Caki2 (cell line): ENCODE results near the gene JPH2. TPM values are rescaled to one million over a fixed set of nuclear protein-coding genes. Genes with fewer than 3 reads are reported as not detected.
"Not testable (repeated sequence)": the region's sequence is repeated elsewhere in the genome, so short reads cannot be mapped to it uniquely, and the experiment has no call there.

Experiments used
- DNase-seq: peaks from one replicate; pipeline ENCODE4 v3.0.0-alpha.2; 2015; ENCODE audit warnings: low read depth
- in situ Hi-C: cut with HindIII; loops from 2 replicates; pipeline ENCODE4 v1.10.0; 2016; ENCODE audit warnings: low sequenced_read_pairs, low pct_unique_long_range_greater_than_20kb, mixed read lengths
- total RNA-seq: library from RNA; depleted of rRNA; stranded (reverse); fragments of >200 nt; shearing (Covaris generic); gene quantifications from 2 replicates; pipeline ENCODE4 v1.2.3, GENCODE V29; 2014; ENCODE audit warnings: low replicate concordance

JPH2 gene
- total RNA-seq, 1 experiment from 2014 or later = 0.57 TPM

DNA sequence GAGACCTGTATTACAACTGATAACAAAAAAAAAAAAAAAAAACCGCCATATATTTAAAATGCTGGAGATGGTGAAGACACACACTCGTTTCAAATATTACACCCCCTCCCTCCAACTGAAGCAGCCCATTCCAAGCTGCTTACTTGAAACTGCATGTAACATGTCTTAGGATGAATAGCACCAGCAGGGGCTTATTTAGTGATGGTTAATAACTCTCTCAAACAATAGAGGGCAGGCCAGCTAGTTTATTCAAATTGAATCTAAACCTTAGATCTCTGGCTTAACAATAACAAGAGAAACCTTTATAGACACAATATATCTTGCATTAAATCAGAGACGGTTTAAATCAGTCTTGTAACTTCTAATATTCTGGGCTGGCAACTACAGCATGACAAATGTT is 9.3 kb upstream of the JPH2 start:
- in situ Hi-C loops = loop anchor here (10.0 kb wide), 1 partner anchor 71 kb away; no protein-coding TSS in a partner anchor
- DNase-seq = no peak

DNA sequence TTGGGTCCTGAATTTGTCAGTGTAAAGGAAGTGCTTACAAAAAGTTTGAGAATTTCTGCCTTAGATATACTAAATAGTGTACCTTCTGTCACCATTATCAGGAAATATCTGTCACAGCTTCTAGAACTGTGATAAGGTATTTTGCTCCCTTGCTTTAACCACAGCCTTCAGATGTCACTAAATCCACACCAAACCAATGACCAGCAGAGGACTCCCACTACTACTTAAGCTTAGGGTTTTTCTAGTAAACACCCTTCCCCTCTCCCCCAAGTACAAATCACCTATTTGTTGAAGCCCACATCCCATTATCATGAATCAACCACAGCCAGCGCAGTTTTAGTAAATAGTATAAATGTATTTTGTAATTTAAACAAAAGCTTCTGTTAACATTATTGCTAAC is 8.6 kb upstream of the JPH2 start:
- in situ Hi-C loops = loop anchor here (10.0 kb wide), 1 partner anchor 71 kb away; no protein-coding TSS in a partner anchor
- DNase-seq = no peak

DNA sequence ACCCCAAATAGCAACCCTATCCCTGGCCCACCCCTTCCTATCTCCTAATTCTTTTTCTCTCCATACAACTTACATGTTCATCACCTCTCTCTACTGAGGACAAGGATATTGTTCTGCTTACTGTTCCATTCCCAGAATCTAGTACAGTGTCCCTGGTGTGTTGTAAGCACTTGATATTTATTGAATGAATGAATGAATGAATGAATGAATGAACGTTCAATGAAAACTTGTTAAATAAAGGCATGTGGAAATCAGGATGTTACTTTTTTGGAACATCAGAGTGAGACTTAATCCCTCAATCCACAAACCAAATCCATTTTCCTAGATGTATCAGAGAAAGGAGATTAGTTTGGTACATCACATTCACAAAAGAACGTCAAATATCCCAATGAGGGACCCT is 6.8 kb upstream of the JPH2 start:
- DNase-seq = no peak
- in situ Hi-C loops = loop anchor here (10.0 kb wide), 1 partner anchor 69 kb away; no protein-coding TSS in a partner anchor

DNA sequence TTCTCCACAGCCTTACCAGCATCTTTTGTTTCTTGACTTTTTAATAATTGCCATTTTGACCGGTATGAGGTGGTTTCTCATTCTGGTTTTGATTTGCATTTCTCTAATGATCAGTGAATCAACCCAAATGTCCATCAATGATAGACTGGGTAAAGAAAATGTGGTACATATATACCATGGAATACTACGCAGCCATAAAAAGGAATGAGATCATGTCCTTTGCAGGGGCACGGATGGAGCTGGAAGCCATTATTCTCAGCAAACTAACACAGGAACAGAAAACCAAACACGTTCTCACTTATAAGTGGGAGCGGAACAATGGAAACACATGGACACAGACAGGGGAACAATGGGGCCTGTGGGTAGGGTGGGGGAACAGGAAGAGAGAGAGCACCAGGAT is 4.7 kb upstream of the JPH2 start:
- not testable (repeated sequence) for DNase-seq
- in situ Hi-C loops = loop anchor here (10.0 kb wide), 1 partner anchor 67 kb away; no protein-coding TSS in a partner anchor

DNA sequence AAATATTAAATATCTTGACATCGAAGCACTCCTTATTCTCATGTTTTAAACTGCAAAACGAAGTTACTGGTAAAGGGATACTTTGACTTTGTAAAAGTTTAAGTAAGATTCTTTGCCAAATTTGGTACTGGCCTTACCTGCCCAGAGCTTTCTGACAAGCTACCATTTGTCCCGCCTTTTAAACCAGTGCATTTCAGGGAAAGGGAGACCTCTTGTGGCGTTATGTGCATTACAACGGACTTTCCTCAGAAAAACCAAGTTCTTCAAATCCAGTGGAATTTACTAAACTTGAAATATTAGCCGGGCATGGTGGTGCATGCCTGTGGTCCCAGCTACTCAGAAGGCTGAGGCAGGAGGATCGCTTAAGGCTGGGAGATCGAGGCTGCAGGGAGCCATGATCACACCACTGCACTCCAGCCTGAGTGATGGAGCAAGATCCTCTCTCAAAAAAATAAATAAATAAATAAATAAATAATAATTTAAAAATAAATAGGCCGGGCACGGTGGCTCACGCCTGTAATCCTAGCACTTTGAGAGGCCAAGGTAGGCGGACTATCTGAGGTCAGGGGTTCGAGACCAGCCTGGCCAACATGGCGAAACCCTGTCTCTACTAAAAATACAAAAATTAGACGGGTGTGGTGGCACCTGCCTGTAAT is 3.3 kb upstream of the JPH2 start:
- in situ Hi-C loops = loop anchor here (10.0 kb wide), 1 partner anchor 66 kb away; no protein-coding TSS in a partner anchor
- DNase-seq = peak; percentile 55

DNA sequence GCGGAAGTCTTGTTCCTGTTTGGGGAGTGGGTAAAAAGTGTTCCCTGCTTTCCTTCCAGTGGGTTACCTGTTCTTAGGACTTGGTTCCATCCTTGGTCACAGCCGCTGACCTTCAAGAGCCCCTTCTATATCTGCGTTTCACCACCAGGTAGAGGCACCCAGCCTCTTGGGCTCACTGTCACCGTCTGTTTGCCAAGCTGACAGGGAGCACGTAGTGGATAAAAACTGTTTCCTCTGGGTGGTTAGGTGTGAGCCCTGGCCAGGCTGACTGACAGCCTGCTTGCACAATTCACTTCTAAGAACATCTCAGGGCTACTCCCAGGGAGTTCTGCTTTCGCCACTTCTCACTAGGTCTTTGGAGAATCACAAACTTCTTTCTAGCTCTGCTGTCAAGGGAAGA is 1.8 kb upstream of the JPH2 start:
- in situ Hi-C loops = no loop called here
- DNase-seq = no peak

DNA sequence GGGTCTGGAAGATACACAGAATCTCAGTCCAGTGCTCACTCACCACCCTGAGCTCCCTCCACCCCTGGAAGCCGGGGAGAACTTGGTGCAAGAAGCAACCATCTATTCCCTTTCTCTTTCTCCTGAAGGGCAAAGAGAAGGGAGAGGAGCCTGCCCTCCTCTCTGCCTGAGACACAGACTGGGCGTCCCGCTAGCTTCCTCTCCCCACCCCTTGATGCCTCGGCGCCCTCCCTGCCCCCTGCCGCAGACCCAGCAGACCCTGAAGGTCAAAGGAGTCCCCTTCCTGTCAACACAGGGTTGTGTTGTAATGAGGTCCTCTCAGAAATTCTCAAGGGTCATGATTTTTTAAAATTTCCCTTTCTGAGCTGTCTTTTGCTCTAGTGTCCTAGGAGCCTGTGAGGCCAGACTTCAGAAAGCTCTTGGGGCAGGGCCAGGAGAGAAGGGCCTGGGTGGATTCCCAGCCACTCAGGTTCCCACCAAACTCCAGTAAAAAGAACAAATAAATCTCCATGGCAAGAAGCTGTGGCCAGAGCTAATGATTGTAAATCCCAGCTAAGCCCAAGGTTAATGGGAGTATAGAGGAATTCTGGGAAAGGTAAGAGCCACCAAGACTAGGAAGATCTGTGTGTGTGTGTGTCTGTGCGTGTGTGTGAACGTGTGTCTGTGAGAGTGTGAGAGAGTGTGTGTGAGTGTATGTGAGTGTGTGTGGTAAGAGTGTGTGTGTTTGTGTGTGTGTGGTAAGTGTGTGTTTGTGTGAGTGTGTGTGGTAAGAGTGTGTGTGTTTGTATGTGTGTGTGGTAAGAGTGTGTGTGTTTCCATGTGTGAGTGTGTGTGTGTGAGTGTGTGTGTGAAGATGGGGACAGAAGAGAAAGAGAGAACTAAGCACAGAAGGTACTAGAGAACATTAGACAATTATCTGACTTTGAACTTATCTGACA is 1.1 kb upstream of the JPH2 start:
- in situ Hi-C loops = no loop called here
- no peak for DNase-seq

DNA sequence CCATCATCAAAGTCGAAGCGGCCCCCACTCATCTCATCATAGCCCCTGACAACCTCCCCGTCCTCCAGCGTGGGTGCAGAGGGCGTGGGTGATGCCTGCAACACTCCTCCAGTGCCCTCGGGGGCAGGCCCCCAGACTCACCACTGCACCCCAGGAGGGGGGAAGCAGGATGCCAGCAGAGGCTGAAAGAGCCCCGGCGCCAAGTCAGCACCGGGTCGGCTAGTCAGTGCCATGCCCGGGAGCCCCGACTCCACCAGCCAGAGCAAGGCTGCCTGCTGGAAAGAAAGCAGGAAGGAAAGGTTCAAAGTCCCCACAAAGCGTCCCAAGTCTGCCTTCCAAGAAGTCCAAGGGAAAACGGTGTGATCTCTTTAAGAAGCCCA is 324 bp downstream of the JPH2 start:
- DNase-seq = no peak
- in situ Hi-C loops = no loop called here

DNA sequence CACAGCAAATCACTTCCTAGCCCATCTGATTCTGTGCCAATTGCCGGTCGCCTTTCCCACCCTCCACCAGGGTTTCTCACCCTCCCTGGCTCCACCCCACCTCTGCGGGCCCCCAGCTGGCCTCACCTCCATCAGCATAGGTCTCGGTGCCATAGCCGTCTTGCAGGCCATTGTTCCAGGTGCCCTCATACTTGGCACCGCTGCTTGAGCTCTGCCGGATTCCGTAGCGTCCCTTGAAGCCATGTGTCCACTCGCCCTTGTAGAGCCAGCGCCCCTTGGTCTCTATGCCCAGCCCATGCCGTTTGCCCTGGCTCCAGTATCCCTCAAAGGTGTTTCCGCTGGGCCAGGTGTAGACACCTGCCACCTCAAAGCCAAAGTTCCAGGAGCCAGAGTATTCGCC is 787 bp downstream of the JPH2 start:
- in situ Hi-C loops = no loop called here
- no peak for DNase-seq

DNA sequence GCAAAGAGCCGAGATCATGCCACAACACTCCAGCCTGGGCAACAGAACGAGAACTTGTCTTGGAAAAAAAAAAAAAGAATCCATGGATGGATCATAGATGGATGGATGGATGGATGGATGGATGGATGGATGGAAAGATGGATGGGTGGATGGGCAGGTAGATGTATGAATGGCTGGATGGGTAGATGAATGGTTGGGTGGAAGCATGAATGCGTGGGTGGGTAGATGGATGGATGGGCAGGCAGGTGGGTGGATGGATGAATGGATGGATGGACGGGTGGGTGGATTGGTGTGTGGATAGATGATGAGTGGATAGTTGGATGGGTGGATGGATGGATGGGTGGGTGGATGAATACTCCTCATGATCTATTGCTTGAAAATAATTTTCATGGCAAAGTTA is 1.4 kb downstream of the JPH2 start:
- no peak for DNase-seq
- in situ Hi-C loops = no loop called here

DNA sequence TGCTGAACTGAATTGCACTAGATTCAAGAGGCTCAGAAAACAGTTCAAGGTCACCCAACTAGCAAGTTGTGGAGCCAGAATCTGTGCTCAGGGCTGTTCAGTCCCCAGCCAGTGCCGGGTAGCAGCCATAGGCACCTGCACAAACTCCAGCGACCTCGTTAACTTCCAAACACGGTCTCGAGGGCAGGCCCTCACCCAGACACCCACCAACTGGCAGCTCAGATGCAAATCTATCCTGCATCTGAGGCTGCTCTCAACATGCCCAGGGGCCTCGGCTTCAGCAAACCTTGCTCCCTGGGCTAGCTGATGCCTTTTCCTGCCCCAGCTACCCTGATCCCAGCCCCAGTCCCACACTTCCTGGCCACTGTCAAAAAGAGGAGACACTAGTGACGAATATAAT is 3.7 kb downstream of the JPH2 start:
- DNase-seq = no peak
- in situ Hi-C loops = no loop called here

DNA sequence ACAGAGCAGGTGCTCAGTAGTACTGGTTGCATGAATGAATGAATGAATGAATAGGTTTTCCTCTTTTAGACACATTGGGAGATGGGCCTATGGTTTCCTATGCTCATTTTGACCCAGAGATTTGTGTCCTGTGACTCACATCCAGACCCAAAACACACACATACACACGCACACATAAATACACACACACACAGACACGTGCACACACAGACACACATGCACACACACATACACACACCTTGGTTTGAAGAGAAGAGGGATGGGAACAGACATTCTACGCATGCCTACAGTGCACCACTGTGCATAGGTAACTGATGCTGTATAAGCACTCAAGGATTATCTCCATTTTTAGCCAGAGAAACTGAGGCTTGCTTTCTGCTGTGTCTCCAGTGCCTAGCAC is 4.1 kb downstream of the JPH2 start:
- in situ Hi-C loops = no loop called here

DNA sequence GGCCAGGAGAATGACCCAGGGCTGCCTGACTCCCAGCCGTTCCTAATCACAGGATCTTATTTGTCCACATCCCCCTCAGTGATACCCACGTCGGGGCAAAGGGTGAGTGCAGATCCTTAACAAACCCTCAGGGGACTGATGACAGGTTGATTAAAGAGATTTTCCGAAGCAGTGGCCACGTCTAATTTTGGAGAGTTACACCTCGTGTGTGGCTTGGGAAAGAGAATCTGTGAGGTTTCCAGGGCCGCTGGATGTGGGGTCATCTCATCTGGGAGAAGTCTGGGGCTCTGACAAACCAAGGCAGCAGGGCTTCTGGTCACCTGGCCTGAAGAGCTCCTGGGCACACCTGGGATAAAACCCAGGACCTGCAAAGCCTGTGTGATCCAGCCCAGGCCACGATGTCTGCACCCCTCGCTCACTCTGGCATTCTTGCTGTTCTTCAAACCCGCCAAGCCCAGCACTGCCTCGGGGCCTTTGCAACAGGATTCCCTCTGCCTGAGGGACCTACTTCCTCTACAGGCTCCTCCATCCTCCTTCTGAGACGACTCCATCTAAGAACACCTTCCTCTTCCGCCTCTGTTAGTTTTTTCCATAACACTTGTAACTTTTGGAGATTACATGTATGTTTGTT is 4.7 kb downstream of the JPH2 start:
- DNase-seq = no peak
- in situ Hi-C loops = no loop called here

More for the DNA sequence above, 4.1 kb downstream of the JPH2 start:
- DNase-seq = no peak

DNA sequence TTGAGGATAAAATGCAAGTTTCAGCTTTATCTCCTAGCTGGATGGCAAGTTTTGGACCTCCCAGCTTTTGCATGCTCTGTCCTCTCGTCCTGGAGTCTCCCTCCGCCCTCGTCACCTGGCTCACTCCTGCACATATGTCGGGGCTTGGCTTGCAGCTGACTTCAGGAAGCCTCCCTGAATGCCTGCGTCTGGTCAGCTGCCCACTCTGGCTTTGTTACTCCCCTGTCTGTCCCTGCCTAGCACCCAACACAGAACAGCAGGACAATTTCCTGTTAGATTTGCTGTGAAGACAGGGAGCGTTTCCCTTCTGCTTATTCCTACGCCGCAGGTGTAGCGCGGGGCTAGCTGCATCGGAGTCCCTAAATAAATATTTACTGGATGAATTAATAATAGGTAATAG is 5.4 kb downstream of the JPH2 start:
- no peak for DNase-seq
- in situ Hi-C loops = no loop called here

DNA sequence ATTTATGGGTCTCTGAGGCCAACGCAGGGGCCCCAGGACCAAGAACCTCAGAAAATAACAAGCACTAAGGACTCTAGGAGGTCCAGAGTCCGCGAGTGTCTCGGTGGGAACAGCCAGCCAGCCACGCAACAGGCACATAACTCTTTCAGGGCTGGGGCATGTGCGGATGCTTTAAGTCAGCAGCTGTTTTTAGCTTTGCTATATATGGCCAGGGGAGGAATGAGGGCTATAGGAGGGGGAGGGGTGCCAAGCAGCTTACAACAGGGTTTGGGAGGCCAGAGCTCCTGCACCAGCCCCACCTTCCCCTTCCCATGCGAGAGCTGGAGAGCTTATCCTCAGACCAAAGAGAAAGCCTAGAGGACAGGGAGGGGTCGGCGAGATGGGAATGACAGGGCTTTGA is 6.2 kb downstream of the JPH2 start:
- in situ Hi-C loops = no loop called here
- no peak for DNase-seq

DNA sequence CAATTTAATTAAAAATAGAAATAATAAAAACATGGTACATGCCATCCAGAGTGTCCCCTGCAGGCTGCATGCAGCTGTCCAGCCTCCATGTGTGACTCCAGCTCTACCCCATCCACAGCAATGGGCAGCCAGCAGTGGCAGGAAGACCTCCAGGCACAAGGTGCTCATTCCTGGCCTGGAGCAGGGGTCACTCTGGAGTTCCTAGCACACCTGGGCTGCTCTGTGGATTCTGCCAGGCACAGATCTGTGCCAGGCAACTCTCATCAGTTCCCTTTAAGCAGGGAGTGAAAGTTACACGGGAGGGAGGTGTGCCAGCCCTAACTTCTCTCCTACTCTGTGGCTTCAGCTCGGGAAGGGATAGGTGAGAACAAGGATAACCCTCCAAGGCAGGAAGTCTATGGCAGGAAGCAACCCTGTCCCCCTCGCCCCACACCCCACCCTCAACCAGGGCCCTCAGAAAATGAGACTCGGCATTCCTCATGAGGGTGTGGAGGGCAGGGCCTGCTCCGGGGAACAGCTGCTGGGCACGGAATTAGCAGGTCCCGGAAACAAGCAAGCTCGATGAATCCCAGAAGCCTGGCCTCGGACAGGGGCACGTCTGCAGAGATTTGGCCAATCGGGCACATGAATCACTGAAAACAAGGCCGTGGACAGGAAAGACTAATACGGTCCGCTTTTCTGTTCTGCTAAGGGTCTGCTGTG is 10.0 kb downstream of the JPH2 start:
- in situ Hi-C loops = no loop called here
- no peak for DNase-seq

DNA sequence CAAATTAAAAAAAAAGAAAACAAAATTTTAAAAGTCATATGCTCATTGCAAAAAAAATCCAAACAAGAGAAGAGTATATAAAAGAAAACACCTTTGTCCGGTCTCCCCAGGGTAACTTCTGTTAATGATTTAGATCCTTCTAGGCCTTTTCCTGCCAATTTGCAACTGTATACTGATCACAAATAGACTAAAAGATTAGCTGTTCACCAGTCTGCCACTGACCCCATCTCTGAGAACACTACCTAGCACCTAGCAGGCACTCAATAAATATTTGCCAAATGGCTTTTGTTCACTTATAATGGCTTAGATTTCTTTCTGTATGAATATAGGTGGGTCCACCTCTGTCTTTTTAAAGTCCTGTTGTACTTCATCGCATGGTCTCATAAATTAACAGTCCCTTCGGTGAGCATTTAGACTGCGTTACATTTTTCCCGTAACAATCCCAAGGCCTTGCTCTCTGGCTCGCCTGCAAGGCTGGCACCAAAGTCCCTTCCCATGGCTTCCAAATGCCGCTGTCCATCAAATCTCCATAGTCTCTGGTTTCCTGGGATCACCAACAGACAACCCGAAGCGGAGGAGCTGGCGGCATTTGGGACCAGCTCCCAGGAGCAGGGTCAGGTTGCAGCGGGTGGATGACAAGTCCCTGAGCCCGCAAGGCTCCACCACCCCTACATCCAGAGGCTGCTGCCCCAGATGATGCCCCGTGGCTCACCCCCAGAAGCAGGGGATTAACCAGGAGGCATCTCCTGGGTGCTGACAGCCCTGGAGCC is 11.8 kb downstream of the JPH2 start:
- DNase-seq = no peak

DNA sequence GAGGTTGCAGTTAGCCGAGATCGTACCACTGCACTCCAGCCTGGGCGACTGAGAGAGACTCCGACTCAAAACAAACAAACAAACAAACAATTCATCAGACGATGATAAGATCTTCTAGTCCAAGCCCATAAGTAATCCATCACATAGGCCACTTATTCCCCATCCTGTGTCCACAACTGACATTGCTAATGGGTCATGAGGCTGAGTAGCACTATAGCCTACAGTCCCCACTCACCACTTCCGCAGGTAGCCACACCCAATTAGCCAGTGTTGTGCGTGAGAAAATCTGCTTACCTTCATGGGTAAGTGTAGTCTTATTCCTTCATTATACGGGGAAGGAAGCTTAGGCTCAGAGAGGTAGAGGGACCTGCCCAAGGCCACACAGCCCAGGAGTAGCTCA is 13.1 kb downstream of the JPH2 start:
- in situ Hi-C loops = no loop called here

More for the DNA sequence above, 11.8 kb downstream of the JPH2 start:
- in situ Hi-C loops = no loop called here

More for the DNA sequence above, 13.1 kb downstream of the JPH2 start:
- no peak for DNase-seq
